ENCODE results near the gene ANKS1B. TPM values are rescaled to one million over a fixed set of nuclear protein-coding genes. Genes with fewer than 3 reads are reported as not detected.

ANKS1B gene
- total RNA-seq, 4 donors from 2014 or later, result 1.5 to 5.5 (median 4.4) TPM

DNA sequence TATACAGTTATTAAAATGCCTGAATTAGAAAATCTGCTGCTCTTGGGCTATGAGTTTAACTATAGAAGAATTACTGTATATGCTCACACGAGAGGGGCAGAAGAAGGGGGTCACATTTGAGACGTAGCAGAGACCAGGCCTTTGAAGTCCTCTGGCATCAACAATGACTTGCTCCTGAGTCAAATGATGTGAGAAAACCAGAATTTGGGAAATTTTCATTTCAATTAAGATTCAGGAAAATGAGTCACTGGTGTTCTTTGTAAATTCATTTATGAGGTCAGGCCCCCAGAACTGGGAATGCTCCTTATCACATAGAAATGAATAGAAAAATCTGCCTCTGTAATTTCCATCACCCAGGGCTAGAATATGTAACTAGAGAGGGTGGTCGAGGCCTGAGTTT lies 1246.7 kb downstream of the ANKS1B start:
- WGBS, 2 donors, result 82 to 83% methylated on average over 3 of the region's 3 CpGs
- intact Hi-C loops (cut with DNase I; ENCODE audit: low total_unique reads), result no loop called here
- H3K4me3 ChIP-seq (ENCODE audit: low read depth, poor library complexity, severe bottlenecking), result no peak overlapping the region
- no peak for DNase-seq (ENCODE audit: low spot score in 2 of 2)
- TF ChIP-seq CTCF (IDR thresholded peaks at IDR 0.05) (no peak), POLR2A (IDR thresholded peaks at IDR 0.05) (no peak)

- intact Hi-C loops (cut with DNase I; ENCODE audit: low total_unique reads), result no loop called here
- TF ChIP-seq CTCF (IDR thresholded peaks at IDR 0.05), result no peak
- TF ChIP-seq POLR2A (IDR thresholded peaks at IDR 0.05), result no peak
- H3K4me3 ChIP-seq (ENCODE audit: low read depth, poor library complexity, severe bottlenecking), result no peak overlapping the region
- no peak for DNase-seq (ENCODE audit: low spot score in 2 of 2)
- WGBS, 2 donors, result 78 to 79% methylated on average over 4 of the region's 4 CpGs
Measured at GRCh38 chr12:98737322-98737712, 1247.4 kb downstream of the ANKS1B start.

DNA sequence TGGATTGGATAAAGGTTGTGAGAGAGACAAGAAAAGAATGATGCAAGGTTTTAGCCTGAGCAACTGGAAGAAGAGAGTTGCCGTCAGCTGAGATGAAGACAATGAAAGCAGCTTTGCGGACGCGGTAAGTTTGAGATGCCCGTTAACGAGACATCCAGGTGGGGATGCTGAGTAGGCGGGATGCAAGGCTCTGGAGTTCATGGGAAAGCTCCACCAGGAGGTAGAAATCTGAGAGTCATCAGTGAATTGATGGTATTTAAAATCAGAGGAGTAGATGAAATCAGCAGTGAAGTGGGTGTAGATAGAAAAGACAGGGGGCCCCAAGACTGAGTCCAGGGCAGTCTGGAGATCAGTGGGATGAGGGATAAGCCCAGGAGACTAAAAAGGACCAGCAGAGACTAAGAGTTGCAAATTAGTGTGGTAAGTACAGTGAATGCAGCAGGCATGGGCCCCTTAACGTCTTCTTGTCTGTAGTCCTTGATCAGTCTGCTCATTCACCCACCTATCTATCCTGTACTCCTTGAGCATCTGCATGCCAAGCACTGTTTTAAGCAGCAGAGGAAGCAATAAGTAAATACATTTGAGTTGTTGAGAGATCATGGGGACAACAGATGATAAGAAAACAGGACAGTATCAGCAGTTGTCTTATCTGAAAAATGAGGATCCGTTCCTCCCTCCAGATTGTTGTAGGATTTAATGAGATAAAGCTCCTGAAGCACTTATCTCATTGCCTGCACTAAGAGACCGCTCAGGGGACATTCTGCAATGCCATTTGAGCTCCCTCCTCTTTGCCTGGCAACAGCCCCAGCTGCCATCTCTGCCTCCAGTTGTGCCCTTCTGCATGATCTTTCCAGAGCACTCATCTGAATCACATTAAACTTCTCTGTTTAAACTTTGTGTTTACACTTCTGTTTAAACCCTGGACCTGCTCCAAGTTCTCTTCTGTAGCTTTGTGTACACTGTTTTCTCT lies 1248.1 kb downstream of the ANKS1B start:
- intact Hi-C loops (cut with DNase I; ENCODE audit: low total_unique reads), result no loop called here
- WGBS, 2 donors, result 88 to 89% methylated on average over 10 of the region's 10 CpGs
- no peak overlapping the region for H3K4me3 ChIP-seq (ENCODE audit: low read depth, poor library complexity, severe bottlenecking)
- TF ChIP-seq CTCF (IDR thresholded peaks at IDR 0.05) (no peak), POLR2A (IDR thresholded peaks at IDR 0.05) (no peak)
- DNase-seq (ENCODE audit: low spot score in 2 of 2), result no peak

DNA sequence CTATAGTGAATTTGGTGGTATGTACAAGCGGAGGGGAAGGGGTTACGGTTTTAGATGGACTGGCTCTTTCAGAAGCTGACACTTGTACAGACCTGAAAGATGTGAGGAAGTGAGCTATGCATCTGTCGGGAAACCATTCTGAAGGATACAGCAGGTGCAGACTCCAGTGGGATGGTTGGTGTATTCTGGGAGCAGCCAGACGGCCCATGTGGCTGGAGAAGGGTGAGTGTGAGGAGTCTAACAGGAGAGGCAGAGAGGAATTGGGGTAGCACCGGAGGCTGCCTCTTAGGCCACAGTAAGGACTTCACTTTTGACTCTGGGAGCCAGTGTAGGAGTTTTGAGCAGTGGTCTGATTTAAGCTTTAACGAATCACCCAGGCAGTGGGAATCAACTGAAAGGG lies 1248.9 kb downstream of the ANKS1B start:
- intact Hi-C loops (cut with DNase I; ENCODE audit: low total_unique reads), result no loop called here
- H3K4me3 ChIP-seq (ENCODE audit: low read depth, poor library complexity, severe bottlenecking), result no peak overlapping the region
- WGBS, 2 donors, result 93 to 98% methylated on average over 6 of the region's 6 CpGs
- no peak for TF ChIP-seq CTCF (IDR thresholded peaks at IDR 0.05)
- no peak for TF ChIP-seq POLR2A (IDR thresholded peaks at IDR 0.05)
- DNase-seq (ENCODE audit: low spot score in 2 of 2), result no peak

- intact Hi-C loops (cut with DNase I; ENCODE audit: low total_unique reads), result no loop called here
- H3K4me3 ChIP-seq (ENCODE audit: low read depth, poor library complexity, severe bottlenecking), result no peak overlapping the region
- DNase-seq (ENCODE audit: low spot score in 2 of 2), result no peak
- TF ChIP-seq POLR2A (IDR thresholded peaks at IDR 0.05) (no peak), CTCF (IDR thresholded peaks at IDR 0.05) (no peak)
Measured at GRCh38 chr12:98733667-98734350, 1250.9 kb downstream of the ANKS1B start.
